HK-2 (cell line): Measurements from ENCODE around the gene GMFB.
A peak's percentile ranks its signal among the peaks of the same experiment; 100 is the strongest.

ENCODE experiments used
- DNase-seq: peaks from one replicate; pipeline ENCODE4 v3.0.0-alpha.2; 2018; ENCODE audit not compliant: unreplicated experiment

GMFB gene

GRCh38 chr14:54488646-54489317 lies at the start of gene GMFB:
Gene GMFB, minus strand, starts transcription at chr14:54488980. Its CDS starts 53 bp downstream, at chr14:54488927.
- peak; percentile 89 for DNase-seq

GRCh38 chr14:54538055-54538454 lies 49.3 kb upstream of the GMFB start:
- no peak for DNase-seq

- no peak for DNase-seq
Measured at GRCh38 chr14:54537651-54538050, 48.9 kb upstream of the GMFB start.

GRCh38 chr14:54535646-54536045 lies 46.9 kb upstream of the GMFB start:
- no peak for DNase-seq

- no peak for DNase-seq
Measured at GRCh38 chr14:54535126-54535525, 46.3 kb upstream of the GMFB start.

GRCh38 chr14:54533100-54533499 lies 44.3 kb upstream of the GMFB start:
- DNase-seq = no peak

- no peak for DNase-seq
Measured at GRCh38 chr14:54532111-54533012, 43.6 kb upstream of the GMFB start.

GRCh38 chr14:54529811-54530210 lies 41.0 kb upstream of the GMFB start:
- no peak for DNase-seq

GRCh38 chr14:54528973-54529372 lies 40.2 kb upstream of the GMFB start:
- DNase-seq = no peak

- no peak for DNase-seq
Measured at GRCh38 chr14:54524410-54524809, 35.6 kb upstream of the GMFB start.

GRCh38 chr14:54516709-54517108 lies 27.9 kb upstream of the GMFB start:
- no peak for DNase-seq

- no peak for DNase-seq
Measured at GRCh38 chr14:54515670-54516069, 26.9 kb upstream of the GMFB start.

- DNase-seq = no peak
Measured at GRCh38 chr14:54512393-54512792, 23.6 kb upstream of the GMFB start.

GRCh38 chr14:54509546-54510501 lies 21.0 kb upstream of the GMFB start, which contains the start of gene CGRRF1:
Gene CGRRF1, plus strand, starts transcription at chr14:54509906. Its CDS starts 54 bp downstream, at chr14:54509960.
- DNase-seq = peak; percentile 97

- no peak for DNase-seq
Measured at GRCh38 chr14:54503486-54503885, 14.7 kb upstream of the GMFB start.

- DNase-seq = no peak
Measured at GRCh38 chr14:54502602-54503001, 13.8 kb upstream of the GMFB start.

GRCh38 chr14:54501480-54501879 lies 12.7 kb upstream of the GMFB start:
- no peak for DNase-seq

GRCh38 chr14:54500744-54501143 lies 12.0 kb upstream of the GMFB start:
- DNase-seq = no peak

- no peak for DNase-seq
Measured at GRCh38 chr14:54498579-54498978, 9.8 kb upstream of the GMFB start.

- DNase-seq = no peak
Measured at GRCh38 chr14:54498095-54498531, 9.3 kb upstream of the GMFB start.

GRCh38 chr14:54497224-54497623 lies 8.4 kb upstream of the GMFB start:
- no peak for DNase-seq

- DNase-seq = no peak
Measured at GRCh38 chr14:54493293-54493692, 4.5 kb upstream of the GMFB start.
